HCT116 (cell line): ENCODE measurements around the gene UVRAG. TPM values are rescaled to one million over a fixed set of nuclear protein-coding genes. Genes with fewer than 3 reads are reported as not detected.

Experiments
- ATAC-seq: fragments of 200-7000 bp; cut with Tn5 transposase; 2 replicates; pipeline ENCODE4 v1.9.1; 2020; ENCODE audit warnings: mild to moderate bottlenecking, moderate library complexity
- BruUV-seq: library from RNA; stranded (reverse); fragments of 400-500 nt; replicated peaks from 2 replicates; lab custom pipeline; 2021; lab: Mats Ljungman, UMichigan
- CTCF ChIA-PET: fragments of 300-600 bp; sonication (Branson Sonifier 250); formaldehyde crosslinking; loops from one replicate; lab custom pipeline; 2021; ENCODE audit warnings: antibody characterized with exemption; lab: Charles Lee
- POLR2A ChIA-PET: fragments of 300-600, 350-600 bp; sonication (Branson Sonifier 250); formaldehyde crosslinking; loops from one replicate; lab custom pipeline; 2021; ENCODE audit warnings: antibody characterized with exemption; lab: Charles Lee
- RAD21 ChIA-PET, 2 experiments: fragments of 300-600 bp; sonication (Branson Sonifier 250); formaldehyde crosslinking; loops; one replicate each; lab custom pipeline; 2023; ENCODE audit warnings: low total read pairs in 2 of 2; ENCODE audit not compliant: uncharacterized antibody in 2 of 2, unreplicated experiment in 2 of 2, low non-redundant PET in 1 of 2; lab: Charles Lee
- DNase-seq: peaks from one replicate; pipeline ENCODE4 v3.0.0-alpha.2; 2010; ENCODE audit warnings: low read depth, low spot score
- H2AFZ ChIP-seq: fragments of 200-600 bp; shearing (Covaris generic), sonication (generic); 2 replicates; pipeline ENCODE4 v1.6.1; 2017; ENCODE audit warnings: low read depth, mixed run types, mixed read lengths, antibody characterized with exemption, low read length; ENCODE audit not compliant: poor library complexity, severe bottlenecking
- H3K27ac ChIP-seq: 2 replicates; pipeline ENCODE4 v1.5.1; 2012; ENCODE audit warnings: low read depth, low read length
- H3K27me3 ChIP-seq: fragments of 200-600 bp; sonication (generic); 2 replicates; pipeline ENCODE4 v1.6.1; 2016; ENCODE audit warnings: mixed run types, low read length, mixed read lengths; ENCODE audit not compliant: insufficient read depth
- H3K36me3 ChIP-seq, 2 experiments: fragments of 200-500 bp in 1 of 2; fragments of 200-600 bp in 1 of 2; sonication (Bioruptor generic) in 1 of 2; sonication (generic) in 1 of 2; 2 replicates each; pipeline versions ENCODE4 v1.5.1 to v1.6.1; 2014 to 2016; ENCODE audit warnings: low read length in 2 of 2, inconsistent platforms in 1 of 2, mixed read lengths in 1 of 2, mixed run types in 1 of 2; ENCODE audit not compliant: insufficient read depth in 2 of 2, control insufficient read depth in 1 of 2
- H3K4me1 ChIP-seq, 2 experiments: fragments of 200-600 bp in 1 of 2; sonication (generic) in 1 of 2; 2 replicates each; pipeline versions ENCODE4 v1.5.1 to v1.6.1; 2012 to 2017; ENCODE audit warnings: low read length in 2 of 2, inconsistent platforms in 1 of 2, mild to moderate bottlenecking in 1 of 2, mixed read lengths in 1 of 2, mixed run types in 1 of 2, moderate library complexity in 1 of 2; ENCODE audit not compliant: insufficient read depth in 2 of 2, control insufficient read depth in 1 of 2
- H3K4me2 ChIP-seq: fragments of 200-600 bp; sonication (generic); 2 replicates; pipeline ENCODE4 v1.6.1; 2017; ENCODE audit warnings: mixed run types, low read length, mixed read lengths
- H3K4me3 ChIP-seq, 2 experiments: fragments of 200-600 bp in 1 of 2; sonication (generic) in 1 of 2; replicated peaks in 1 of 2; 2 replicates each; pipeline ENCODE4 v1.5.1; 2011 to 2016; ENCODE audit warnings: low read length in 2 of 2, control low read depth in 1 of 2, low read depth in 1 of 2, mild to moderate bottlenecking in 1 of 2, mixed read lengths in 1 of 2, mixed run types in 1 of 2
- H3K79me2 ChIP-seq: fragments of 200-600 bp; sonication (generic); 2 replicates; pipeline ENCODE4 v1.6.1; 2017; ENCODE audit warnings: mild to moderate bottlenecking, mixed run types, low read length, moderate library complexity, mixed read lengths; ENCODE audit not compliant: insufficient read depth
- H3K9ac ChIP-seq: fragments of 200-600 bp; sonication (generic); 2 replicates; pipeline ENCODE4 v1.6.1; 2016; ENCODE audit warnings: low read length, mixed read lengths
- H3K9me2 ChIP-seq: fragments of 200-600 bp; sonication (generic), shearing (Covaris generic); 2 replicates; pipeline ENCODE4 v1.6.1; 2017; ENCODE audit warnings: mixed run types, mild to moderate bottlenecking, moderate library complexity; ENCODE audit not compliant: insufficient read depth
- H3K9me3 ChIP-seq, 2 experiments: fragments of 200-500 bp in 1 of 2; fragments of 200-600 bp in 1 of 2; sonication (Bioruptor generic) in 1 of 2; sonication (generic) in 1 of 2; 2 replicates each; pipeline ENCODE4 v1.6.1; 2014 to 2017; ENCODE audit warnings: low read length in 2 of 2, mixed read lengths in 2 of 2, inconsistent platforms in 1 of 2, low read depth in 1 of 2, mild to moderate bottlenecking in 1 of 2, mixed run types in 1 of 2, moderate library complexity in 1 of 2; ENCODE audit not compliant: control insufficient read depth in 1 of 2, insufficient read depth in 1 of 2
- H4K20me1 ChIP-seq: fragments of 200-600 bp; sonication (generic), shearing (Covaris generic); 2 replicates; pipeline ENCODE4 v1.6.1; 2017; ENCODE audit warnings: mixed run types, mild to moderate bottlenecking, moderate library complexity; ENCODE audit not compliant: insufficient read depth
- ATF3 ChIP-seq: IDR thresholded peaks from 2 replicates; pipeline ENCODE4 v1.6.1; 2012
- CBX3 ChIP-seq: IDR thresholded peaks from 2 replicates; pipeline ENCODE4 v1.6.1; 2012; ENCODE audit warnings: low read depth
- CTCF ChIP-seq, 3 experiments: fragments of 200-600 bp in 1 of 3; sonication (generic) in 1 of 3; IDR thresholded peaks in 2 of 3; conservative IDR thresholded peaks in 1 of 3; 2 replicates each; pipeline ENCODE4 v1.5.1; 2012 to 2017; ENCODE audit warnings: low read depth in 2 of 3, low read length in 2 of 3, antibody characterized with exemption in 1 of 3, borderline replicate concordance in 1 of 3, control low read depth in 1 of 3, mild to moderate bottlenecking in 1 of 3, mixed read lengths in 1 of 3, mixed run types in 1 of 3, moderate library complexity in 1 of 3; ENCODE audit not compliant: insufficient read depth in 1 of 3
- EGR1 ChIP-seq: IDR thresholded peaks from 2 replicates; pipeline ENCODE4 v1.6.1; 2012; ENCODE audit warnings: low read depth
- JUND ChIP-seq: IDR thresholded peaks from 2 replicates; pipeline ENCODE4 v1.6.1; 2012
- MAX ChIP-seq: IDR thresholded peaks from 2 replicates; pipeline ENCODE4 v1.6.1; 2012
- POLR2A ChIP-seq: IDR thresholded peaks from 2 replicates; pipeline ENCODE4 v1.7.0; 2011; ENCODE audit warnings: borderline replicate concordance; ENCODE audit not compliant: insufficient read depth, insufficient read length; ENCODE audit errors: extremely low read depth
- POLR2AphosphoS5 ChIP-seq: IDR thresholded peaks from 2 replicates; pipeline ENCODE4 v1.6.1; 2011; ENCODE audit warnings: mild to moderate bottlenecking, low read depth, low read length, moderate library complexity
- SIN3A ChIP-seq: IDR thresholded peaks from 2 replicates; pipeline ENCODE4 v1.6.1; 2012; ENCODE audit warnings: low read depth
- SP1 ChIP-seq: IDR thresholded peaks from 2 replicates; pipeline ENCODE4 v1.6.1; 2012; ENCODE audit warnings: low read depth
- intact Hi-C: fragments of 100-400 bp; cut with micrococcal nuclease; formaldehyde crosslinking; loops from 2 replicates; pipeline ENCODE4 v1.10.0; 2022
- total RNA-seq: library from RNA; stranded (reverse); gene quantifications from one replicate; pipeline ENCODE4 v1.2.1, GENCODE V29; 2021; ENCODE audit not compliant: unreplicated experiment

UVRAG gene
- total RNA-seq, 1 experiment from 2014 or later: 12.3 TPM

- H3K9me3 ChIP-seq: no peaks in the 10 kb centered on the region
- no peaks in the 10 kb centered on the region for H4K20me1 ChIP-seq
- no peak overlapping the region for H3K4me2 ChIP-seq
- ChIA-PET POLR2A (no interaction called here), RAD21 (no interaction called here), CTCF (no interaction called here)
- DNase-seq (no peak), ATAC-seq (no peak)
- no peak overlapping the region for H2AFZ ChIP-seq
- no peaks in the 10 kb centered on the region for H3K36me3 ChIP-seq
- TF ChIP-seq SIN3A: no peak
- no peak for TF ChIP-seq POLR2AphosphoS5
- TF ChIP-seq CBX3: no peak
- no peak for TF ChIP-seq EGR1
- no peak for TF ChIP-seq JUND
- no peak for TF ChIP-seq MAX
- TF ChIP-seq SP1: no peak
- TF ChIP-seq ATF3: no peak
- TF ChIP-seq CTCF (IDR thresholded peaks at IDR 0.05 in 2 of 3, conservative IDR thresholded peaks at IDR 0.05 in 1 of 3; ENCODE audit: borderline replicate concordance in 1 of 3, insufficient read depth in 1 of 3, low read depth in 2 of 3, low read length in 2 of 3): no peak
- no peak for TF ChIP-seq POLR2A
- no peaks in the 10 kb centered on the region for H3K9me2 ChIP-seq
- H3K4me3 ChIP-seq: no peak overlapping the region
- no TSS peak for BruUV-seq
- H3K9ac ChIP-seq: no peak overlapping the region
- no peak overlapping the region for H3K27ac ChIP-seq
- H3K27me3 ChIP-seq: no peaks in the 10 kb centered on the region
- H3K79me2 ChIP-seq: no peaks in the 10 kb centered on the region
- H3K4me1 ChIP-seq: no peaks in the 10 kb centered on the region
- intact Hi-C loops: no loop called here
Observed at GRCh38 chr11:75792127-75792731, 22.8 kb upstream of the UVRAG start.
